Lower lobe of right lung (tissue), 2 donors: ENCODE measurements around the gene UBE2S. TPM values are rescaled to one million over a fixed set of nuclear protein-coding genes. Genes with fewer than 3 reads are reported as not detected.

Source experiments
- ATAC-seq, 2 donors: fragments of 200-7000 bp; cut with Tn5 transposase; one replicate each; pipeline ENCODE4 v1.9.1; 2020 to 2022; ENCODE audit warnings: mild to moderate bottlenecking in 2 of 2, moderate library complexity in 2 of 2
- DNase-seq: peaks from one replicate; pipeline ENCODE4 v3.0.0-alpha.2; 2020
- H3K27ac ChIP-seq: fragments of 200-600 bp; one replicate; pipeline ENCODE4 v1.8.0; 2022
- H3K27me3 ChIP-seq: fragments of 200-600 bp; one replicate; pipeline ENCODE4 v1.8.0; 2022; ENCODE audit warnings: low read depth
- H3K36me3 ChIP-seq: fragments of 200-600 bp; one replicate; pipeline ENCODE4 v1.8.0; 2022; ENCODE audit warnings: mild to moderate bottlenecking
- H3K4me1 ChIP-seq: fragments of 200-600 bp; one replicate; pipeline ENCODE4 v1.8.0; 2022
- H3K4me3 ChIP-seq: fragments of 200-600 bp; one replicate; pipeline ENCODE4 v1.8.0; 2022; ENCODE audit warnings: mild to moderate bottlenecking
- H3K9me3 ChIP-seq: fragments of 200-600 bp; one replicate; pipeline ENCODE4 v1.8.0; 2022
- intact Hi-C: fragments of 100-400 bp; cut with DNase I; formaldehyde crosslinking; loops from one replicate; pipeline ENCODE4 v1.11.0; 2022
- total RNA-seq: library from RNA; stranded (reverse); fragmentation: NEBNext Ultra II Directional; extraction: Animal tissue kit (Norgen Biotek cat#: 25700); gene quantifications from one replicate; pipeline ENCODE4 v1.2.1, GENCODE V29; 2021
- TF ChIP-seq, protein P1 (sequence below): fragments of 200-600 bp; IDR thresholded peaks from one replicate; pipeline ENCODE4 v1.8.0; 2022; ENCODE audit warnings: antibody characterized with exemption, mild to moderate bottlenecking
- donor health status: DM: no; HTN: yes; CAD: no; lungs with severe emphysema.

The UBE2S gene
- total RNA-seq, 1 donor from 2014 or later = 18.6 TPM

DNA sequence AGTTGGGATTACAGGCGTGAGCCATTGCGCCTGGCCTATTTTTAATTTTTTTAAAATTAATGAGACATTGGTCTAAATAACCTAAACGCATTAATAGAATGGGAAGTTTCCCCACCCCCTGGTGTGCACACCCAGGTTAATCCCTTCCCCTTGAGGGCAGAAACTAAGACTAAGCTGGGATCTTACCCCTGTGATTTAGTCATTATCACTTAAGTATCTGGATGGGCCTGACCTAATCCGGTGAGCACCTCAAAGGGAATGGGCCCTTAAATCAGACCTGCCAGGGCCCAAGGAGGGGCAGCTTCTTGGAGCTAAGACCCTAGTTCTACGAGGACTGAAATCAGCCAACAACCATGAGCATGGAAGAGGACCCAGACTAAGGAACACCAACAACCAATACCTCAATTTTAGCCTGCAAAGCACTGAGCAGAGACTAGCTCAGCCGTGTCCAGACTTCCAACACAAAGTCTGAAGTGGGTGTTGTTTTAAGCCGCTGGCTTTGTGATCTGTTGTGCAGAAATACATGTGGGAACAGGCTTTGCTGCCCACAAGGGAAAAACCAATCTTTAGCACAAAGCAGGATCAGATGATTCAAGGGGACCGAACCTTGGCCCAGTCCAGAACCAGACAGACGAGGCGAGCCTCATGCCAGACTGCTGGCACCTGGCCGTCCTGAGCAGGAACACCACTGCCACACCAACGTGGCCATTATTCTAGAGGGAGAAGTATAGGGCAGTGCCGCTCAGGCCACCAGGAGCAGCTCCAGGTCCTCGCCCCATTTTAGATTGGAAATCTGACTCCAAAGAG is 7.1 kb downstream of the UBE2S start:
- intact Hi-C loops = no loop called here
- DNase-seq = no peak

GRCh38 chr19:55398200-55398925 is 9.2 kb downstream of the UBE2S start:
- DNase-seq (peak; percentile 74), ATAC-seq (peak; percentile 54 to 59)
- intact Hi-C loops = no loop called here
- Histone ChIP-seq H3K9me3 (no peaks in the 10 kb centered on the region), H3K27me3 (no peaks in the 10 kb centered on the region), H3K4me3 (peak overlapping the region; percentile 7), H3K36me3 (peaks cover 31% of the 10 kb centered on the region), H3K4me1 (no peaks in the 10 kb centered on the region), H3K27ac (no peak overlapping the region)
- TF ChIP-seq, protein P1, sequence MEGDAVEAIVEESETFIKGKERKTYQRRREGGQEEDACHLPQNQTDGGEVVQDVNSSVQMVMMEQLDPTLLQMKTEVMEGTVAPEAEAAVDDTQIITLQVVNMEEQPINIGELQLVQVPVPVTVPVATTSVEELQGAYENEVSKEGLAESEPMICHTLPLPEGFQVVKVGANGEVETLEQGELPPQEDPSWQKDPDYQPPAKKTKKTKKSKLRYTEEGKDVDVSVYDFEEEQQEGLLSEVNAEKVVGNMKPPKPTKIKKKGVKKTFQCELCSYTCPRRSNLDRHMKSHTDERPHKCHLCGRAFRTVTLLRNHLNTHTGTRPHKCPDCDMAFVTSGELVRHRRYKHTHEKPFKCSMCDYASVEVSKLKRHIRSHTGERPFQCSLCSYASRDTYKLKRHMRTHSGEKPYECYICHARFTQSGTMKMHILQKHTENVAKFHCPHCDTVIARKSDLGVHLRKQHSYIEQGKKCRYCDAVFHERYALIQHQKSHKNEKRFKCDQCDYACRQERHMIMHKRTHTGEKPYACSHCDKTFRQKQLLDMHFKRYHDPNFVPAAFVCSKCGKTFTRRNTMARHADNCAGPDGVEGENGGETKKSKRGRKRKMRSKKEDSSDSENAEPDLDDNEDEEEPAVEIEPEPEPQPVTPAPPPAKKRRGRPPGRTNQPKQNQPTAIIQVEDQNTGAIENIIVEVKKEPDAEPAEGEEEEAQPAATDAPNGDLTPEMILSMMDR = no peak

More for the DNA sequence above, 7.1 kb downstream of the UBE2S start:
- TF ChIP-seq, protein P1 = no peak
- H3K27ac ChIP-seq = no peak overlapping the region
- no peak overlapping the region for H3K4me3 ChIP-seq
- peaks cover 48% of the 10 kb centered on the region for H3K36me3 ChIP-seq
- ATAC-seq = no peak
- H3K4me1 ChIP-seq = no peaks in the 10 kb centered on the region
- no peaks in the 10 kb centered on the region for H3K9me3 ChIP-seq
- H3K27me3 ChIP-seq = no peaks in the 10 kb centered on the region

DNA sequence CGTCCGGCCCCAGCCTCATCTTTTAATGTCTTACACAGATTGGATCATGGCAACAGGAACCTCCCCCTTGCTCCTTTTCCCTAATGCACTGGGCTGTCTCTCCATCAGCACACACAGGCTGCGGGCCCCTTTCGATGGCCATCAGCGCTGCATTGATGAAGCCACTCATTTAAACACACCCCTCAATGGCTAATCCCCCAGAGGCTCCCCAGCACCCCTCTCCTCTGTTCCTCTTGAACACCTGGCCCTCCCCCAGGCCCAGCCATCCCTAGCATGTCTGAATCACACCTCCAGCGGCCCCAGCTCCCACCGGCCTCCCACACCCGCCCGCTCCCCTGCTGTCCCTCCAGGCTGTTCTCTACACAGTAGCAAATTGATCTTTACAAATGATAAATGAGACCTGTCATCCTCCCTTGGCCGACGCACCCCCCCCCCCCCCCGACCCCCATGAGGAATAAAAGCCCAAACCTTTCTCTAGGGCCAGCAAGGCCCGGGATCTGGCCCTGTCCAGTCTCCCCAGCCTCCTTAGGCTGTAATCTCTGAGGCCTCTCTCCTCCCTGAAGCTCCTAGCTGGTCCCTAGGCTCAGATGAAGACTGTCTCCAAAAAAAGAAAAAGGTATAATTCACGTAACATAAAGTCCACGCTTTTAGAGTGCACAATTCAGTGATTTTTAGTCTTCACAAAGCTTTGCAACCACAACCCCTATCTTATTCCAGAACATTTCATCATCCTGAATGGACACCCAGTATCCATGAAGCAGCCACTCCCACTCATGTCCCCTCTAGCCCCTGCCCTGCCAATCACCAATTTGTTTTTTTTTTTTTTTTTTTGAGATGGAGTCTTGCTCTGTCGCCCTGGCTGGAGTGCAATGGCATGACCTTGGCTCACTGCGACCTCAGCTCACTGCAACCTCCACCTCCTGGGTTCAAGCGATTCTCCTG is 14.5 kb downstream of the UBE2S start:
- DNase-seq = no peak
- peaks cover 17% of the 10 kb centered on the region for H3K4me1 ChIP-seq
- TF ChIP-seq, protein P1 = no peak

GRCh38 chr19:55391702-55392615 is 15.6 kb downstream of the UBE2S start:
- H3K4me1 ChIP-seq = peaks cover 28% of the 10 kb centered on the region
- TF ChIP-seq, protein P1 = no peak
- ATAC-seq (no peak), DNase-seq (no peak)
- H3K36me3 ChIP-seq = peaks cover 55% of the 10 kb centered on the region
- H3K4me3 ChIP-seq = no peak overlapping the region
- no peaks in the 10 kb centered on the region for H3K9me3 ChIP-seq
- H3K27me3 ChIP-seq = no peaks in the 10 kb centered on the region
- H3K27ac ChIP-seq = no peak overlapping the region
- intact Hi-C loops = no loop called here

More for the DNA sequence above, 14.5 kb downstream of the UBE2S start:
- no peak for ATAC-seq
- Histone ChIP-seq H3K4me3 (no peak overlapping the region), H3K27ac (no peak overlapping the region), H3K9me3 (no peaks in the 10 kb centered on the region), H3K27me3 (no peaks in the 10 kb centered on the region), H3K36me3 (peaks cover 44% of the 10 kb centered on the region)
- intact Hi-C loops = no loop called here
